Measurements from ENCODE around the gene OR8I2.
"Not testable (repeated sequence)": the region's sequence is repeated elsewhere in the genome, so short reads cannot be mapped to it uniquely, and the experiment has no call there.

OR8I2 gene

GRCh38 chr11:56093008-56093407 lies at the start of gene OR8I2:
OR8I2 (plus strand) TSS chr11:56093308; CDS start chr11:56093308, 0 bp downstream.
- no peak for TF ChIP-seq CTCF (IDR thresholded peaks at IDR 0.05; ENCODE audit: low read depth, low read length)
- no peak within 1 kb of the TSS for H3K4me3 ChIP-seq (replicated peaks in 1 of 2; ENCODE audit: low read depth in 2 of 2, low read length in 2 of 2)
- DNase-seq (ENCODE audit: low read depth in 2 of 2), result no peak

- TF ChIP-seq CTCF (IDR thresholded peaks at IDR 0.05; ENCODE audit: low read depth, low read length), result no peak
- no peak overlapping the region for H3K4me3 ChIP-seq (replicated peaks in 1 of 2; ENCODE audit: low read depth in 2 of 2, low read length in 2 of 2)
- DNase-seq (ENCODE audit: low read depth in 2 of 2), result no peak
Measured at GRCh38 chr11:56045538-56045937, 47.6 kb upstream of the OR8I2 start.

GRCh38 chr11:56048480-56048879 lies 44.6 kb upstream of the OR8I2 start:
- no peak overlapping the region for H3K4me3 ChIP-seq (replicated peaks in 1 of 2; ENCODE audit: low read depth in 2 of 2, low read length in 2 of 2)
- no peak for TF ChIP-seq CTCF (IDR thresholded peaks at IDR 0.05; ENCODE audit: low read depth, low read length)
- no peak for DNase-seq (ENCODE audit: low read depth in 2 of 2)

- no peak for TF ChIP-seq CTCF (IDR thresholded peaks at IDR 0.05; ENCODE audit: low read depth, low read length)
- H3K4me3 ChIP-seq (replicated peaks in 1 of 2; ENCODE audit: low read depth in 2 of 2, low read length in 2 of 2), result no peak overlapping the region
- no peak for DNase-seq (ENCODE audit: low read depth in 2 of 2)
Measured at GRCh38 chr11:56049487-56049886, 43.6 kb upstream of the OR8I2 start.

- DNase-seq (ENCODE audit: low read depth in 2 of 2); H3K4me3 ChIP-seq (replicated peaks in 1 of 2; ENCODE audit: low read depth in 2 of 2, low read length in 2 of 2): not testable (repeated sequence)
Measured at GRCh38 chr11:56056366-56056765, 36.7 kb upstream of the OR8I2 start.

- DNase-seq (ENCODE audit: low read depth in 2 of 2); H3K4me3 ChIP-seq (replicated peaks in 1 of 2; ENCODE audit: low read depth in 2 of 2, low read length in 2 of 2): not testable (repeated sequence)
Measured at GRCh38 chr11:56057661-56058237, 35.4 kb upstream of the OR8I2 start.

GRCh38 chr11:56058260-56058780 lies 34.8 kb upstream of the OR8I2 start:
- DNase-seq (ENCODE audit: low read depth in 2 of 2); H3K4me3 ChIP-seq (replicated peaks in 1 of 2; ENCODE audit: low read depth in 2 of 2, low read length in 2 of 2): not testable (repeated sequence)

- H3K4me3 ChIP-seq (replicated peaks in 1 of 2; ENCODE audit: low read depth in 2 of 2, low read length in 2 of 2), result no peak overlapping the region
- TF ChIP-seq CTCF (IDR thresholded peaks at IDR 0.05; ENCODE audit: low read depth, low read length), result no peak
- no peak for DNase-seq (ENCODE audit: low read depth in 2 of 2)
Measured at GRCh38 chr11:56066980-56067379, 26.1 kb upstream of the OR8I2 start.
